ENCODE results near the gene DRD4. TPM values are rescaled to one million over a fixed set of nuclear protein-coding genes. Genes with fewer than 3 reads are reported as not detected.

The DRD4 gene
- total RNA-seq, 1 experiment from 2014 or later, result 0.44 TPM

DNA sequence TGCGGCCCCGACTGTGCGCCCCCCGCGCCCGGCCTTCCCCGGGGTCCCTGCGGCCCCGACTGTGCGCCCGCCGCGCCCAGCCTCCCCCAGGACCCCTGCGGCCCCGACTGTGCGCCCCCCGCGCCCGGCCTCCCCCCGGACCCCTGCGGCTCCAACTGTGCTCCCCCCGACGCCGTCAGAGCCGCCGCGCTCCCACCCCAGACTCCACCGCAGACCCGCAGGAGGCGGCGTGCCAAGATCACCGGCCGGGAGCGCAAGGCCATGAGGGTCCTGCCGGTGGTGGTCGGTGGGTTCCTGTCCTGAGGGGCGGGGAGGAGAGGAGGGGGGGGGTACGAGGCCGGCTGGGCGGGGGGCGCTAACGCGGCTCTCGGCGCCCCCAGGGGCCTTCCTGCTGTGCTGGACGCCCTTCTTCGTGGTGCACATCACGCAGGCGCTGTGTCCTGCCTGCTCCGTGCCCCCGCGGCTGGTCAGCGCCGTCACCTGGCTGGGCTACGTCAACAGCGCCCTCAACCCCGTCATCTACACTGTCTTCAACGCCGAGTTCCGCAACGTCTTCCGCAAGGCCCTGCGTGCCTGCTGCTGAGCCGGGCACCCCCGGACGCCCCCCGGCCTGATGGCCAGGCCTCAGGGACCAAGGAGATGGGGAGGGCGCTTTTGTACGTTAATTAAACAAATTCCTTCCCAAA is 3.1 kb downstream of the DRD4 start:
- no peak for DNase-seq (ENCODE audit: unreplicated experiment)
- Mint-ChIP-seq H3K27me3 (ENCODE audit: insufficient read depth, unreplicated experiment) (no peaks in the 10 kb centered on the region), H3K36me3 (ENCODE audit: insufficient read depth, unreplicated experiment) (peaks cover 40% of the 10 kb centered on the region), H3K4me3 (ENCODE audit: unreplicated experiment) (no peak overlapping the region), H3K27ac (ENCODE audit: low read depth, unreplicated experiment) (no peak overlapping the region), H3K4me1 (ENCODE audit: insufficient read depth, unreplicated experiment) (no peaks in the 10 kb centered on the region), H3K9me3 (ENCODE audit: unreplicated experiment) (no peaks in the 10 kb centered on the region)
- no TSS peak for BruUV-seq (replicated peaks)
- ChIA-PET POLR2A (interaction anchor here (3.0 kb wide), 1 partner anchor 10 kb away, joined by 10 read pairs; no protein-coding TSS in a partner anchor), CTCF (no interaction called here)
- intact Hi-C loops (cut with micrococcal nuclease), result no loop called here
- TF ChIP-seq, protein P1, sequence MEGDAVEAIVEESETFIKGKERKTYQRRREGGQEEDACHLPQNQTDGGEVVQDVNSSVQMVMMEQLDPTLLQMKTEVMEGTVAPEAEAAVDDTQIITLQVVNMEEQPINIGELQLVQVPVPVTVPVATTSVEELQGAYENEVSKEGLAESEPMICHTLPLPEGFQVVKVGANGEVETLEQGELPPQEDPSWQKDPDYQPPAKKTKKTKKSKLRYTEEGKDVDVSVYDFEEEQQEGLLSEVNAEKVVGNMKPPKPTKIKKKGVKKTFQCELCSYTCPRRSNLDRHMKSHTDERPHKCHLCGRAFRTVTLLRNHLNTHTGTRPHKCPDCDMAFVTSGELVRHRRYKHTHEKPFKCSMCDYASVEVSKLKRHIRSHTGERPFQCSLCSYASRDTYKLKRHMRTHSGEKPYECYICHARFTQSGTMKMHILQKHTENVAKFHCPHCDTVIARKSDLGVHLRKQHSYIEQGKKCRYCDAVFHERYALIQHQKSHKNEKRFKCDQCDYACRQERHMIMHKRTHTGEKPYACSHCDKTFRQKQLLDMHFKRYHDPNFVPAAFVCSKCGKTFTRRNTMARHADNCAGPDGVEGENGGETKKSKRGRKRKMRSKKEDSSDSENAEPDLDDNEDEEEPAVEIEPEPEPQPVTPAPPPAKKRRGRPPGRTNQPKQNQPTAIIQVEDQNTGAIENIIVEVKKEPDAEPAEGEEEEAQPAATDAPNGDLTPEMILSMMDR (IDR thresholded peaks at IDR 0.05; ENCODE audit: unreplicated experiment), result no peak

DNA sequence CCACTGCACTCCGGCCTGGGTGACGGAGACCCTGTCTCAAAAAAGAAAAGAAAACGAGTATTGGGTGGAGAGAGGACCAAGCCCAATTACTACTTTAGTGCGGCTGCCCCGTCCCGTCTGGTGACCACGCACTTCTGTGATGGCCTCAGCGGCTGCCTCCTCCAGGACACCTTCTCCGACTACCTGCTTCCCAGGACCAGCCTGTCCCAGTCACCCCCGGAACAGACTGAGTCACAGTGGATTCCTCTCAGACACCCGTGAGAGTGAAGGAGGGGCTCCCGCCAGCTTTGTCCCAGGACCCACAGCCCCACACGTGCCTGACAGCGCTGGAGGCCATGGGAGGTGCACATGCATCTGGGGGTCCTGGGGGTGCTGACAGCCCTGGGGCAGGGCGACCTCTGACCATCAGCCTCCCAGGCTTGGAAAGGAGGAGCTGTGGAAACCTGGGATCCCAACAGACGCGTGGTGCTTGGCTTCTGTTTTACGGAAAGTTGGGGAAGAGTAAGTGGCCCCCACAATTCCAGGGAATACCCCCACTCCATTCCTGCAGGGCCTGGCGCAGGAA is 4.8 kb downstream of the DRD4 start:
- intact Hi-C loops (cut with micrococcal nuclease), result no loop called here
- no peaks in the 10 kb centered on the region for H3K27me3 Mint-ChIP-seq (ENCODE audit: insufficient read depth, unreplicated experiment)
- H3K4me1 Mint-ChIP-seq (ENCODE audit: insufficient read depth, unreplicated experiment), result no peaks in the 10 kb centered on the region
- H3K4me3 Mint-ChIP-seq (ENCODE audit: unreplicated experiment), result no peak overlapping the region
- POLR2A ChIA-PET, result interaction anchor here (0.9 to 3.0 kb wide), 3 partner anchors 9 to 16 kb away, joined by 3 to 10 read pairs (median 5); no protein-coding TSS in a partner anchor
- no peaks in the 10 kb centered on the region for H3K9me3 Mint-ChIP-seq (ENCODE audit: unreplicated experiment)
- no TSS peak for BruUV-seq (replicated peaks)
- TF ChIP-seq, protein P1 (IDR thresholded peaks at IDR 0.05; ENCODE audit: unreplicated experiment), result no peak
- DNase-seq (ENCODE audit: unreplicated experiment), result no peak
- CTCF ChIA-PET, result no interaction called here
- no peak overlapping the region for H3K27ac Mint-ChIP-seq (ENCODE audit: low read depth, unreplicated experiment)
- H3K36me3 Mint-ChIP-seq (ENCODE audit: insufficient read depth, unreplicated experiment), result peaks cover 56% of the 10 kb centered on the region

DNA sequence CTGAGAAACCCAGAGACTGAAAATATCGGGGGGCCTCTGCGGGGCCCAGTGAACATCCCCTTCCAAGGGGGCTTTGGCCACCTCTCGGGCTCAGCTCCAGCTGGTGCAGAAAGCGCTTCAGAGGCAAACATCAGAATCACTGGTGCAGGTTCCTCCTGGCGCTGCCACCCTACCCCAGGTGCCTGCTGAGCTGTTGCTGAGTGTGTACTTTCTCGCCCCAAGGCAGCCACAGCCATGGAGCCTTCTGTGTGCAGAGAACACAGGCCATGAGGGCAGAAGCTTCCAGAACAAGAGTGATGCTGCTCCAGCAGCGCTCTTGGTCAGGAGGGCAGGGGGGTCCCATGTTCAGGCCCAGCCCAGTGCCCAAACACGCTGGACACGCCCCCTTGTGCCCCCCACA is 6.3 kb downstream of the DRD4 start:
- DNase-seq (ENCODE audit: unreplicated experiment), result no peak
- H3K4me3 Mint-ChIP-seq (ENCODE audit: unreplicated experiment), result no peak overlapping the region
- no peaks in the 10 kb centered on the region for H3K27me3 Mint-ChIP-seq (ENCODE audit: insufficient read depth, unreplicated experiment)
- ChIA-PET CTCF (no interaction called here), POLR2A (interaction anchor here (0.6 to 3.0 kb wide), 3 partner anchors 13 to 75 kb away, joined by 3 to 10 read pairs (median 3); no protein-coding TSS in a partner anchor)
- intact Hi-C loops (cut with micrococcal nuclease), result no loop called here
- no peaks in the 10 kb centered on the region for H3K9me3 Mint-ChIP-seq (ENCODE audit: unreplicated experiment)
- peaks cover 57% of the 10 kb centered on the region for H3K36me3 Mint-ChIP-seq (ENCODE audit: insufficient read depth, unreplicated experiment)
- no peak overlapping the region for H3K27ac Mint-ChIP-seq (ENCODE audit: low read depth, unreplicated experiment)
- no TSS peak for BruUV-seq (replicated peaks)
- TF ChIP-seq, protein P1 (IDR thresholded peaks at IDR 0.05; ENCODE audit: unreplicated experiment), result no peak
- no peaks in the 10 kb centered on the region for H3K4me1 Mint-ChIP-seq (ENCODE audit: insufficient read depth, unreplicated experiment)

DNA sequence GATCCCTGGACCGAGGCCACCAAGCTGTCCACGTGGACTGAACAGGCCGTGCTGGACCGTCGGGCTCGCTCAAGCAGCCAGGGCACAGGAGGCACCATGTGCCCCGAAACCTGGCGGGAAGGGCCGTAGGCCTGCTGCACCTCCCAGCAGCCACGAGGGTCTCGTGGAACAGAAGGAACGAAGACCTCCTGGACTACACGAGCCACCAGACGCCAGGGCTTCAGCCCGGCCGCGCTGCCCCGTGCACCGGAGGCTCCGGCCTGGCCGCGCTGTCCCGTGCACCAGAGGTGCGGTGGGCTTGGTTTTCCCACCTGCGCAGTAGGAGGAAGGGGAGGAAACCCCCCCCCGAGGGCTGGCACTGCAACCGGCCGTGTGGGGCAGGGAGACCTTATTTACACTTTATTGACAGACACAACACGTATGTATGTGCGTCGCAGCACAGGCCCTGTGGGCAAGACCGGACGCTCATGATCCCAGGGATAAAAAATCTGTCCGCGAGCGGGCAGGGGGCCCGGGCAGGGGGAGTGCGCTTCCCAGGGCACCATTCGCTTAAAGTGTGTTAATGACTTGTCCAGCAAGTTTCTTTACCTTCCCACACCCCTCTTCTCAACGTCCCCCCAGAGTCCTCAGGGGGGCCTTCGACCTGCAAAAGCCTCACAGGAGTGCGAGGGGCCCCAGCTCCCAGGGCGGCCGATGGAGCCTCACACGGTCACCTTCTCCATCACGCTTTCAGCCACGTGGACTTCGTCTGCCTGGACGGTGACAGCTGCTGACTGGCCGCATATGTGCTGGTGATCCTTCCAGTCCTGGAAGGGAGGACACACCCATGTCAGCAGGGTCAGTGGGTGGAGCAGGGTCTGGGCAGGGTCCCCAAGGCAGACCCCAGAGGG is 7.0 kb downstream of the DRD4 start:
- Mint-ChIP-seq H3K27ac (ENCODE audit: low read depth, unreplicated experiment) (no peak overlapping the region), H3K4me1 (ENCODE audit: insufficient read depth, unreplicated experiment) (no peaks in the 10 kb centered on the region), H3K27me3 (ENCODE audit: insufficient read depth, unreplicated experiment) (no peaks in the 10 kb centered on the region), H3K4me3 (ENCODE audit: unreplicated experiment) (no peak overlapping the region), H3K9me3 (ENCODE audit: unreplicated experiment) (no peaks in the 10 kb centered on the region), H3K36me3 (ENCODE audit: insufficient read depth, unreplicated experiment) (peaks cover 61% of the 10 kb centered on the region)
- BruUV-seq (replicated peaks), result no TSS peak
- POLR2A ChIA-PET, result interaction anchor here (0.6 kb wide), 1 partner anchor 73 kb away, joined by 3 read pairs; no protein-coding TSS in a partner anchor
- DNase-seq (ENCODE audit: unreplicated experiment), result no peak
- intact Hi-C loops (cut with micrococcal nuclease), result no loop called here
- TF ChIP-seq, protein P1 (IDR thresholded peaks at IDR 0.05; ENCODE audit: unreplicated experiment), result no peak
- CTCF ChIA-PET, result no interaction called here

Measured in MCF 10A (cell line).